Naive B cell (primary cell): ENCODE results near the gene TMEFF1. TPM values are rescaled to one million over a fixed set of nuclear protein-coding genes. Genes with fewer than 3 reads are reported as not detected.

Experiments used
- polyA plus RNA-seq, 6 donors: library from polyadenylated mRNA; unstranded; fragments of 300-500 nt; fragmentation: Illumina TruSeq; gene quantifications; one replicate each; pipeline ENCODE4 v1.2.3, GENCODE V29; 2021; ENCODE audit warnings: low read depth in 6 of 6

Gene TMEFF1
- polyA plus RNA-seq, 6 donors from 2014 or later: not detected

Other genes with a start within 250 kb of the TMEFF1 start
- 10 to 100 TPM; 10.9 to 20.9 (median 16.9) TPM for gene TEX10, start 120.2 kb upstream of the TMEFF1 start, polyA plus RNA-seq
- gene MSANTD3, start 46.0 kb upstream of the TMEFF1 start, polyA plus RNA-seq: 1 to 10 TPM; 2.3 to 5.5 (median 4.6) TPM
- gene CAVIN4, start 104.9 kb downstream of the TMEFF1 start, polyA plus RNA-seq: not detected